Subcutaneous adipose tissue (tissue), 4 donors: ENCODE measurements around the gene FAM186B. TPM values are rescaled to one million over a fixed set of nuclear protein-coding genes. Genes with fewer than 3 reads are reported as not detected.

Source experiments
- CTCF ChIP-seq: fragments of 450-650 bp; IDR thresholded peaks from one replicate; pipeline ENCODE4 v1.5.1; 2016; ENCODE audit warnings: low read depth, mild to moderate bottlenecking, control low read depth, antibody characterized with exemption, moderate library complexity
- total RNA-seq, 4 donors: library from RNA; depleted of rRNA; stranded (reverse); fragments of >200 nt; gene quantifications; one replicate each; pipeline ENCODE4 v1.1.0, GENCODE V29; 2016

The FAM186B gene
- total RNA-seq, 4 donors from 2014 or later: 0.17 to 0.66 (median 0.53) TPM

GRCh38 chr12:49633703-49634345 lies 28.4 kb upstream of the FAM186B start:
- TF ChIP-seq CTCF: no peak

- no peak for TF ChIP-seq CTCF
Measured at GRCh38 chr12:49632986-49633702, 27.7 kb upstream of the FAM186B start.

GRCh38 chr12:49632401-49632800 lies 27.0 kb upstream of the FAM186B start:
- TF ChIP-seq CTCF: no peak

GRCh38 chr12:49631336-49631907 lies 26.0 kb upstream of the FAM186B start:
- TF ChIP-seq CTCF: no peak

GRCh38 chr12:49627752-49628360 lies 22.4 kb upstream of the FAM186B start:
- TF ChIP-seq CTCF: no peak

- TF ChIP-seq CTCF: no peak
Measured at GRCh38 chr12:49626836-49627235, 21.4 kb upstream of the FAM186B start.
